Measurements from ENCODE around the gene CTTN. TPM values are rescaled to one million over a fixed set of nuclear protein-coding genes. Genes with fewer than 3 reads are reported as not detected.

Gene CTTN
- total RNA-seq, 1 donor from 2014 or later = 313 TPM

DNA sequence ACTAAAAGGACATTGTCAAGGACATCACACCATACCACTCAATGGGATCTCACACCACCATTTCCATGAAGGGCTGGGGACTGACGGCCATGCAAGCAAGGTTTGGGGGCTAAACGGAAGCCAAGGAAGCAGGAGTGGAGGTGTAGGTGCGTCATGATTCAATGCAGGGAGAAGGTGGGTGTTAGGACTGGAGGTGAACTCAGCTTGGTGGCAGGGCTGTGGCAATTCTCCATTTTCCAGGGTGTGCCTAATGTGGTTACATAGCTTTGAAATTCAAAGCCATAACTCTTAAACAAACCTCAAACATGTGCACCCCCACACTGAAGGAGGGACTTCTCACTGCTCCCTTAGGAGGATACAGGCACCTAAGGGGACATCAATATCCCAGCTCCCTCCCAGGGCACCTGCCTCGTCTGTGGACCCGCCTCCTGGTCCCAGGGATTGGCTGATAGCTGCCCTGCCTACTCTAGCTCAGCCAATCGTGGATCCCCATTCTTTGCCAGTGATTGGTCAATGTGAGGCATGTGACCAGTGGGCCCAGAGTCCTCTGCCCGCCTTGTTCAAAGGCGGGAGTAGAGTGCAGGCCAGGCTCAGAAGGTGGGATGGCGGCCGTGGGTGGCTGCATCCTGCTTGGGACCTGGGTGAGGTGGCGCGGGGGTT, 64.6 kb downstream of the CTTN start:
- Mint-ChIP-seq H3K27me3 (ENCODE audit: unreplicated experiment) (peaks cover 17% of the 10 kb centered on the region), H3K36me3 (ENCODE audit: unreplicated experiment) (no peaks in the 10 kb centered on the region), H3K4me3 (ENCODE audit: unreplicated experiment) (no peak overlapping the region), H3K4me1 (ENCODE audit: unreplicated experiment) (no peaks in the 10 kb centered on the region), H3K9me3 (ENCODE audit: unreplicated experiment) (no peaks in the 10 kb centered on the region), H3K27ac (ENCODE audit: unreplicated experiment) (no peak overlapping the region)
- DNase-seq (ENCODE audit: extremely low spot score, unreplicated experiment) = no peak
- TF ChIP-seq, protein P1, sequence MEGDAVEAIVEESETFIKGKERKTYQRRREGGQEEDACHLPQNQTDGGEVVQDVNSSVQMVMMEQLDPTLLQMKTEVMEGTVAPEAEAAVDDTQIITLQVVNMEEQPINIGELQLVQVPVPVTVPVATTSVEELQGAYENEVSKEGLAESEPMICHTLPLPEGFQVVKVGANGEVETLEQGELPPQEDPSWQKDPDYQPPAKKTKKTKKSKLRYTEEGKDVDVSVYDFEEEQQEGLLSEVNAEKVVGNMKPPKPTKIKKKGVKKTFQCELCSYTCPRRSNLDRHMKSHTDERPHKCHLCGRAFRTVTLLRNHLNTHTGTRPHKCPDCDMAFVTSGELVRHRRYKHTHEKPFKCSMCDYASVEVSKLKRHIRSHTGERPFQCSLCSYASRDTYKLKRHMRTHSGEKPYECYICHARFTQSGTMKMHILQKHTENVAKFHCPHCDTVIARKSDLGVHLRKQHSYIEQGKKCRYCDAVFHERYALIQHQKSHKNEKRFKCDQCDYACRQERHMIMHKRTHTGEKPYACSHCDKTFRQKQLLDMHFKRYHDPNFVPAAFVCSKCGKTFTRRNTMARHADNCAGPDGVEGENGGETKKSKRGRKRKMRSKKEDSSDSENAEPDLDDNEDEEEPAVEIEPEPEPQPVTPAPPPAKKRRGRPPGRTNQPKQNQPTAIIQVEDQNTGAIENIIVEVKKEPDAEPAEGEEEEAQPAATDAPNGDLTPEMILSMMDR (IDR thresholded peaks at IDR 0.05) = no peak

DNA sequence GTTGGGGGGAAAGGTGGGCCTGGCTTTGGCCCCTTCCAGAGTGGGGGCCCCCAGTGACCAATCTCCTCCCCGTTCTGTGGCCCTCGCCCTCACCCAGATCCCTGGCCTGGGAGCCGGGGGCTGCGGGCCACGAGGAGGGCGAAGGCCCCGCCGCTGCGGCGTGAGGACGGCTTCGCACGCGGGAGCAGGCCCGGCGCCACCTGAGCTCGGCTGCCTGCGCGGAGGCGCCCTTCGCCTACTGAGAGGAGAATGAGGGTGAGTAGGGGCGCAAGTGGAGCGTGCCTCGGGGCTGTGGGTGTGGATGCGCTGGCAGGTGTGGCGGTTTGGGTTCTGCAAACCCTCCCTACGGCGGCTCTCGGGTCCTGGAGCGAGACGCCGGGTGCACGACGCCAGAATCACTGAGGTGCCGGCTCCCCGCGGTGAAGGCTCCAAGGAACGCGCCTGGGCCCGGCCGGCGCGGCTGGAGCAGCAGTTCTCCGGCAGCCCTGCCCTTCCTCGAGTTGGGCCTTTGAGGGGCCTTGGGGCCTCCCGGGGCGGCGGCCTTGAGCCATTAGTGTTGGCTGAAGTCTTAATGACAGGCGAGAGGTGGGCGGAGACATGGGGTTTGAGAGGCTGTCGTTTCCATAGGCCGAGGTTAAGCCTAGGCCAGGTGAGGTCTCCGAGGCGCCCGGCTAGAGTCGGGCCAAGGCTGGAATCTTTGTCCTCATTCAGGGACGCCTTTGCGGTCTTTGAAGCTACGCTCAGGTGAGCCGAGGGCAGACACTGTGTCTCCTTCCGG, 65.3 kb downstream of the CTTN start:
- Mint-ChIP-seq H3K4me3 (ENCODE audit: unreplicated experiment) (no peak overlapping the region), H3K27ac (ENCODE audit: unreplicated experiment) (no peak overlapping the region), H3K4me1 (ENCODE audit: unreplicated experiment) (no peaks in the 10 kb centered on the region), H3K9me3 (ENCODE audit: unreplicated experiment) (no peaks in the 10 kb centered on the region), H3K27me3 (ENCODE audit: unreplicated experiment) (peaks cover 22% of the 10 kb centered on the region), H3K36me3 (ENCODE audit: unreplicated experiment) (no peaks in the 10 kb centered on the region)
- DNase-seq (ENCODE audit: extremely low spot score, unreplicated experiment) = no peak
- TF ChIP-seq, protein P1 (IDR thresholded peaks at IDR 0.05) = no peak

DNA sequence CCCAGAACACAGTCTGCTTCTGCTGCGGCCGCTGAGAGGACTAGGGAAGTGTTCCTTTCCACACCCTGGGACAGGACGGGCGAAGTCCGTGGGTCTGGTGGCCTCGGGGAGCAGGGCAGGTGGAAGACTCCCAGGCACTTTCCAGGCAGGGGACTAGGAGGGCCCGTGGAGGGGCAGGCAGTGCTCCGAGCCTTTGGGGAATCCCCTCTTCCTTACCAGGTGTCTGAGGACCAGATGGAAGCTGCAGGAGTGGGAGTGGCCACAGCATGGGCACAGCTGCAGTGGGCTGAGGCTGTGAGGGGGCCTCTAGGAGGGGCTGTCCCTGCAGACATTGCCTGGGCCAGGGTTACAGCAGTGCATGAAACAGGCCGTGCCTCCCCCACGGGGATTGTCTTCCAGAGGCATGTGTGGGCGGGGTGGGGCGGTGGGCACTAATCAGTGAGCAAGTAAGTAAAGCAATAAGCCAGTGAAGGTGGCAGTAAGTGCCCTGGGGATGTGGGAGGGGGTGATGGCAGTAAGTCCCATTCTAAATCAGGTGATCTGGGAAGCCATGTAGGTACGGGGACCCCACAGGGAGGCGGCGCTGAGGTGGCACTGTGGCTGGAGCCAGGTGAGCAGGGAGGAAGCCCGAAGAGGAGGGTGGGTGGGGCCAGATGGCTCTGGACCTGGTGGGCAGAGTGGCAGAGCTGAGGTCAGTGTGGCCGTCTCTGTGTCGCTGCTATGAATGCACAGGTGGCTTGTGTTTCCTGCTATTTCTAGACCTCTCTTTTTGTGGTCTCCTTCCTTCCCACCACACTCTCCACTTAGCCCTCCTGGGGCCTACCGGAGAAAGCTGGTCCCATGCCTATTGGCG, 66.4 kb downstream of the CTTN start:
- no peak for DNase-seq (ENCODE audit: extremely low spot score, unreplicated experiment)
- H3K27me3 Mint-ChIP-seq (ENCODE audit: unreplicated experiment) = peaks cover 26% of the 10 kb centered on the region
- TF ChIP-seq, protein P1 (IDR thresholded peaks at IDR 0.05) = no peak
- no peaks in the 10 kb centered on the region for H3K36me3 Mint-ChIP-seq (ENCODE audit: unreplicated experiment)
- H3K4me3 Mint-ChIP-seq (ENCODE audit: unreplicated experiment) = no peak overlapping the region
- no peaks in the 10 kb centered on the region for H3K4me1 Mint-ChIP-seq (ENCODE audit: unreplicated experiment)
- H3K27ac Mint-ChIP-seq (ENCODE audit: unreplicated experiment) = no peak overlapping the region
- no peaks in the 10 kb centered on the region for H3K9me3 Mint-ChIP-seq (ENCODE audit: unreplicated experiment)

DNA sequence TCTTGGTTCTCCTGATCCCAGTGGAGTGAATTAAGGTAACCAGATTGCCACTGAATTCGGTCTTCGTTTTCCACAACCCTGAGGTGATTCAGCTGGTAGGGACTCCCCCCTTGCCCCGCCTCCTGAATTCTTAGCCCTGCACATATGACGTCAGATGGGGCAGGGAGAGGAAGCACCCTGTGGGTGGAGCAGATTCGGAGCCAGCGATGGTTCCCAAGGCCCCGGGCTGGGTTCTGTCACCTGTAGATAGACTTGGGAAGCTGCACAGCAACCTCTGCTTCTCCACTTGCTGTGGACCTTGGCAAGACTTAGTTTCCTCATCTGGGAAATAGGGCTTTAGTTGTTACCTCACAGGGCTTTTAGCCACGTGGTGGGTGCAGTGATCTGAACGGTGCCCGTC, 67.8 kb downstream of the CTTN start:
- H3K27ac Mint-ChIP-seq (ENCODE audit: unreplicated experiment) = no peak overlapping the region
- DNase-seq (ENCODE audit: extremely low spot score, unreplicated experiment) = no peak
- H3K4me1 Mint-ChIP-seq (ENCODE audit: unreplicated experiment) = no peaks in the 10 kb centered on the region
- TF ChIP-seq, protein P1 (IDR thresholded peaks at IDR 0.05) = no peak
- no peaks in the 10 kb centered on the region for H3K9me3 Mint-ChIP-seq (ENCODE audit: unreplicated experiment)
- no peaks in the 10 kb centered on the region for H3K36me3 Mint-ChIP-seq (ENCODE audit: unreplicated experiment)
- H3K4me3 Mint-ChIP-seq (ENCODE audit: unreplicated experiment) = no peak overlapping the region
- peaks cover 28% of the 10 kb centered on the region for H3K27me3 Mint-ChIP-seq (ENCODE audit: unreplicated experiment)
